GM21390 (cell line): Measurements from ENCODE around the gene CHAMP1.

Experiments
- ATAC-seq: cut with Tn5 transposase; IDR thresholded peaks from one replicate; pipeline ENCODE4 v1.9.1; 2021; ENCODE audit not compliant: unreplicated experiment

CHAMP1 gene, protein sequence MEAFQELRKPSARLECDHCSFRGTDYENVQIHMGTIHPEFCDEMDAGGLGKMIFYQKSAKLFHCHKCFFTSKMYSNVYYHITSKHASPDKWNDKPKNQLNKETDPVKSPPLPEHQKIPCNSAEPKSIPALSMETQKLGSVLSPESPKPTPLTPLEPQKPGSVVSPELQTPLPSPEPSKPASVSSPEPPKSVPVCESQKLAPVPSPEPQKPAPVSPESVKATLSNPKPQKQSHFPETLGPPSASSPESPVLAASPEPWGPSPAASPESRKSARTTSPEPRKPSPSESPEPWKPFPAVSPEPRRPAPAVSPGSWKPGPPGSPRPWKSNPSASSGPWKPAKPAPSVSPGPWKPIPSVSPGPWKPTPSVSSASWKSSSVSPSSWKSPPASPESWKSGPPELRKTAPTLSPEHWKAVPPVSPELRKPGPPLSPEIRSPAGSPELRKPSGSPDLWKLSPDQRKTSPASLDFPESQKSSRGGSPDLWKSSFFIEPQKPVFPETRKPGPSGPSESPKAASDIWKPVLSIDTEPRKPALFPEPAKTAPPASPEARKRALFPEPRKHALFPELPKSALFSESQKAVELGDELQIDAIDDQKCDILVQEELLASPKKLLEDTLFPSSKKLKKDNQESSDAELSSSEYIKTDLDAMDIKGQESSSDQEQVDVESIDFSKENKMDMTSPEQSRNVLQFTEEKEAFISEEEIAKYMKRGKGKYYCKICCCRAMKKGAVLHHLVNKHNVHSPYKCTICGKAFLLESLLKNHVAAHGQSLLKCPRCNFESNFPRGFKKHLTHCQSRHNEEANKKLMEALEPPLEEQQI

DNA sequence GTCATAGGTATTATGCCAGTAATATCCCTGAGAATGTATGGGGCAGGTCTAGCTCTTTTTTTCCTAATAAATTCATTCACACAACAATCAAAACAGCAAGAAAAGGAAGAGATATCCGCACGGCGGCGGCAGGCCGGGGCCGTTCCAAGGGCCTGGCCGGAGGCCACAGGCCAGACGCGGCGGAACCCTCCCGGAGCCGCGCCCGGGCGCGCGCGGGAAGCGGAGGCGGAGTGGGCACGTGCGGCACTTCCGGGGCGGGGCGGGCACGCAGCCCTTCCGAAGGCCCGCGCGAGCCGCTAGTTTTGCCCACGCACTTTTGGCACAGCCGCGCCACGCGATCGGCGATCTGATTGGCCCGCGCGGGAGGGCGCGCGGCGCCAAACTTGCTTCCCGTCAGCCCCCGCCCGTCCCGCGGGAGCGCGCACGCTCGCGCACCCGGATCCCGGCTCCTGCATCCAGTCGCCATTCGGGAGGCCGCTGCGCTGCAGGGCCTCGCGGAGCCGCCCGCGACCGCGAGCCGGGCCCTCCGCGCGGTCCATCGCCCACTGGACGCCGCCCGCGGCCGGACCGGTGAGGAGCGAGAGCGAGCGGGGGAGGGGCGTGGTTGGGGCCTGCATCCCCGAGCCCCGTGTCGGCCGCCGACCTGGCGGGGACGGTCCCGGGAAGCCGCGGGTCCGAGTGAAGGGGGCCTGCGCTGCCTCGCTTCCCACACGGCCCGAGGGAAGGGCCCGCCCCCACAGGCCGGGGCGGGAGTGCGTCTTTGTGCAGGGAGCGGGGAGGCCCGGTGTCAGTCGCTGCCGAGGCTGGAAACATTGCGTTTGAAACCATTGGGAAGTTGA, at the start of gene CHAMP1:
CHAMP1 (plus strand) TSS at position 430 of the 839 bp plus-strand sequence. CDS start 9,340 bp downstream, outside the sequence.
- ATAC-seq: peak; percentile 80

DNA sequence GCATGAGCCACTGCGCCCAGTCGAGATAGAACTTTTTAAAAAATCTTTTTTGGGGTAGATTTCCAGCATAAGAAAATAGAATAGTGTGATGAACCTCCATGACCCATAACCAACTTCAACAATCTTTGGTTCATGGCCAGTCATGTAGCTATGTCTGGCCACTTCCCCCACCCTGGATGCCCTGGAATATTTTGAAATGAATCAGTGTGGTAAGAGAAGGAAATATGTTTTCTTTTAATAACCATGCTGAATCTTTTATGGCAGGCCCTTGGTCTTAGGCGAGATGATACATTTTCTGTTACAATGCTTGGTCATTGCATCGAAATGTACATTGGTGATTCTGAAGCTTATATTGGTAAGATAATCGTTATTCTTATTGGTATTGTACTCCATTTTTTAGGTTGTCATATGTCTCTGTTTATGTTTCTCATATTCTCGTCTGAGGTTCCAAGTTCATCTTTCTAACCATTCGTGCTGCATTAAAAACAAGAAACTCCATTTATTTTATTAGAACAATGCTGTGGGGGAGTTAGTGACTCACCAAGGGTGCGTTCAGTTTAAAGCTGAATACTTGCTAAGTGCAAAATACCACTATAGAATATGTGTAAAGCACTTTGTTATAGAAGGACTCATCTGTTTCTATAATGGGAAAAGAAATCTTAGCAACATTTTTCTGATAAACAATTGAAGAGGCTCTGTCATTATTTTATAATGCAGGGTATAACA, 49.3 kb upstream of the CHAMP1 start:
- no peak for ATAC-seq

DNA sequence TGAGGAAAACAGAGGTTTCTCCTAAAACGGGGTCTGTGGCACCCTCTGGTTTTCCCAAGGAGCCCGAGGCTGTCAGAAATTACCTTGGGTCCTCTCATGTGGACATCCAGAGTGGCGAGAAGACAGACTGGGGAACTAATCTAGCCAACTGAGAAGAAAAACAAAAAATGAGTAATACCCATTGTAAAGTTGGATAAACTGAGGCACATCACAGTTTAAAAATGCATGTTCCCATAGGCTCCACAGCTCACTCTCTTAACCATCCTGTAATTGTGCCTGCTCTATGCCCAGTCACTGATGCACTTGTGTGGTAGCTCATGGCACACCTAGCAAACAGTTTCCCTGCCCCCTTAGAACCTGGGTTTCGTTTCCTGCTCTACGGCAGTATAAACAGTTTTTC, 48.1 kb upstream of the CHAMP1 start:
- ATAC-seq: no peak

DNA sequence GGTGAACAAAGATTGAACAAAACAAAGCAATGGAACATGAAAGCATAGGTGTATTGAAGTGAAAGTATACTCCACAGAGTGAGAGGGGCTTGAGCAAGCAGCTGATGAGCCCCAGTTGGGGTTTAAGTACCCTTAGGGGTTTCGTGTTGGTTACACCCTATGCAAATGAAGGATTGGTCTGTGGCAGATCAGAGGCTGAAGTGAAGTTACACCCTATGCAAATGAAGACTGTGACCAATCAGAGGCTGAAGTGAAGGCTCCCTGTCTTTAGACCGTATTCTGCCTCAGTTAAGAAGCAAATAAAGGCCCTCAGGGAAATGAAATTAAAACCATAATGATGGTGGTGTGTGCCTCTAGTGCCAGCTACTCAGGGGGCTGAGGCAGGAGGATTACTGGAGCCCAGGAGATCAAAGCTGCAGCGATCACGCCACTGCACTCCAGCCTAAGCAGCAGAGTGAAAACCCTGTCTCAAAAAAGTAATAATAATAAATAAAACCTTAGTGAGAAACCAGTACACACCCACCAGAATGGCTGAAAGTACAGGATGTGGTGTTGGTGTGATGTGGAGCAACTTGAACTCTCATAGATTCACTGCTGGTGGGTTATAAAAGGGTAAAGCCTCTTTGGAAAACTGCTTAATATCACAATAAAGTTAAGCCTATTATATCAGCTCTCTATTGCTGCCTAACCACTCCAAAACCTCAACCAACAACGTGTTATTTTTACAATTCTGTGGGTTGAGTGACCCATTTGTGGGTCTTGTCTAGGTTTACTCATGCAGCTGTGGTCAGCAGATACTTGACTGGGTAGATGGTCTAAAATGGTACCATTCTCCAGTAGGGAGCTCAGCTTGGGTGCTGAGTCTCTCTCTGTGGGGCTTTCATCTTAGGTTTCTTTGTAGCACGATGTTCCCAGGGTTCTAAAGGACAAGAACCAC, 45.7 kb upstream of the CHAMP1 start:
- ATAC-seq: no peak

DNA sequence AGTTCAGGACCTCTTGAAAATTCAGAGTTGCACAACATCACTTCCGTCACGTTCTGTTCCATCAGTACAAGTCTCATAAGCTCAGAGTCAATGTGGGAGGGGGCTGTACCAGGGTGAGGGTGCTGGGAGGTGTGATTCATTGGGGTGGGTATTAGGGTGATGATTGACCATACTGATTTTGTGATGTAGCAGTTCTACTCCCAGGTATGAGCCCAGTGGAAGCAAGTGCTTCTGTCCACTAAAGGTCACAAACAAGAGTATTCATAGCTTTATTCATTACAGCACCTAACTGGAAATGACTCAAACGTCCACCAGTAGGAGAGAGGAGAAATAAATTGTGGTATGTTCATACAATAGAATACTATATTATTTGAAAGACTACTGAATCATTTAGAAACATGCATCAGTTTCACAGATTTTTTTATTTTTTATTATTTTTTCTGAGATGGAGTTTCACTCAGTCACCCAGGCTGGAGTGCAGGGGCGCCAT, 45.0 kb upstream of the CHAMP1 start:
- ATAC-seq: no peak

DNA sequence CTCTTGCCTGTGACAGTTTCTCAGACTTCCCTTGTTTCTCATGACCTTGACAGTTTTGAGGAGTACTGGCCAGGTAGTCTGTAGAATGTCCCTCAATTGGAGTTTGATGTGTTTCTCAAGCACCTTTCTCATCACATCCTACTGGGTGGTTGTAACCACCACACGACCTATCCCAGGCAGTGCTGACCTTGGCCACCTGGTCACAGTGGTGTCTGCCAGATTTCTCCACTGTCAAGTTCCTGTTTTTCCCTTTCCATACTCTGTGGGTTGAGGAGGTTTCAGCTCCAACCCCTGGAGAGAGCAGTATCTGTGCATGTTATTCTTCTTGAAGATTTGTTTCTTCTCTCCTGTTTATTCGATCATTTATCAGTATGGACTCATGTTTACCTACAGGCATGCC, 41.3 kb upstream of the CHAMP1 start:
- no peak for ATAC-seq

DNA sequence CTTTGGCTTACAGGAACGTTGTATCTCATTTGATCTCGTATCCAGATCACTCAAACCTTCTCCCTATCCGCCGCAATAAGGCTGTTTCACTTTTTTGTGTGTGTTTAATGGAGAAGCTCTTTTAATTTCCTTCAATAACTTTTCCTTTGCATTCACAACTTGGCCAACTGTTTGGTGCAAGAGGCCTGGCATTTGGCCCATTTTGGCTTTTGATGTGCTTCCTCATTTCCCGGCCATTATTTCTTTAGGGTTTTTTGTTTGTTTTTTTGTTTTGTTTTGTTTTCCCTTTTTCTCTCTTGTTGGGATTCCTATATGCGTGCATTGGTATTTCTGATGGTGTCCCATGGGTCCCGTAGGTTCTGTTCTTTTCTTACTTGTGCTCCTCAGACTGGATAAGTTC, 39.0 kb upstream of the CHAMP1 start:
- ATAC-seq: no peak

DNA sequence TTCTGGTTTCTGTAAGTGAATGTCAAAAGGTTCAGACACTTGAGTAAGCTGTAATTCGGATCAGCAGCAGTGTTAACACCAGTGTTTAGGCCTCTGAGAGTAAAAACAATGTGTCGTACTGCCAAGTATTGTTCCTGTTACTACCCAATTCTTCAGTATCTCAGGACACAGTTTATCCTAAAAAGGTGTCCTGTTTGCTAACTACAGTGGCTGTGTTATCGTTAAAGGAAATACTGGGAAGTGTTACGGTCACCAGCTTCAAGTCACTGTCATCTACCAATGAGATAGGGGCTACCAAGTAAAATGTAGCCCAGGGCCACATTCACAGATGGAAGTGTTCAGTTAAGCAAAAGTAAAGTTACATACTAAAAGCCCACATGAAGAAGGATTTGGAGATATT, 35.2 kb upstream of the CHAMP1 start:
- ATAC-seq: no peak

DNA sequence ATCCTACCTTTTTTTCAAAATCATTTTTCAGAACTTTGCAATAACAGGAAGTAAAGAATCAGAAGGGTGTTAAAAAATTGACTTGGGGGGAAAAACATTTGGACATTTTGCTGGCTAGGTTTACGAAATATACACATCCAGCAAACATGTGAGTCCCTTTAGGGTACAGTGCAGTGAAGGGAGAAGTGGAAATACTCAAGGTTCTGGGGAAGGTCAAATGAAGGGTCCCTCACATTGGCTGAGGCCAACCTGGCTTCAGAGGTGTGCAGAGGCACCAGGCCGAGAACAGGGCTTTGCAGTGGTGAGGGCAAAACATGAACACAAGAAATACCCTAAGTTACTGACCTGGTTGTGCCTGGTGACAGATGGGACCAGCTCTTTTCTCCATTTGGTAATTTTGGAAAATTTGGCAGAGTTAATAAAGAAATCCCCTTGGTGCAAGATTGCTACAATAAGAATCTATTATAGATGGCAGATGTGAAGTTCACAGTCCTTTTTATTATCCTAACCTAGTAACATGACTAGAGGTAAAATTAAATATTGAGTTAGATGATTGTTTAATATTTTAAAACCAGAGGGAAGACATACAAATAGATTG, 34.4 kb upstream of the CHAMP1 start:
- no peak for ATAC-seq

DNA sequence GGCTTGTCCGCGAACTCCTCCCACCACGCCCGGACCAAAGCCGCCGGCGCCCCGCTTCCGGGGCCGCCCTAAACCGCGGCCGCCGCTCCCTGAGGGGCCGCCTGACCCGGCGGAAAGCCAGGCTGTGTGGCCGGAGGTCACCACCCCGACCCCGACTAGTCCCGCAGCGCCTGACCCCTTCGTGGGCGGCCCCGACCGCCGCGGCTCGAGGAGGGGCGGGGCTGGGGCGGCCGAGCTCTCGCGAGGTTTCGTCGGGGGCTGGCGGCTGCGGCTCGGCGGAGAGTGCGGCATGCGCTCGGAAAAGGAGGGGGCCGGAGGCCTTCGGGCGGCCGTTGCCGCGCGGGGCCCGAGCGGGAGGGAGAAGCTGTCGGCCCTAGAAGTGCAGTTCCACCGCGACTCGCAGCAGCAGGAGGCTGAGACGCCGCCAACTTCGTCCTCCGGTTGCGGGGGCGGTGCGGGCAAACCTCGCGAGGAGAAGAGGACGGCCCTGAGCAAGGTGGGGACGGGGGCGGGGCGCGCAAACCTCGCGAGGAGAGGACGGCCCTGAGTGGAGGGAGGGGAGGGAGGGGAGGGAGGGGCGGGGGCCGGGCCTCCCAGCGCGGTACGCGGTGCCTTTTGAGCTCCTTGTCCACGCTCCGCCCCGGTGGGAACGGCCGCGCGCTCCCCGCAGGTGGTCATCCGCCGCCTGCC, 32.8 kb upstream of the CHAMP1 start, which contains the start of gene UPF3A:
UPF3A (plus strand) TSS at position 251 of the 690 bp plus-strand sequence; CDS start at position 290, 39 bp downstream.
- ATAC-seq: peak; percentile 69

- peak; percentile 51 for ATAC-seq
Observed at GRCh38 chr13:114282041-114282670, 32.1 kb upstream of the CHAMP1 start.

DNA sequence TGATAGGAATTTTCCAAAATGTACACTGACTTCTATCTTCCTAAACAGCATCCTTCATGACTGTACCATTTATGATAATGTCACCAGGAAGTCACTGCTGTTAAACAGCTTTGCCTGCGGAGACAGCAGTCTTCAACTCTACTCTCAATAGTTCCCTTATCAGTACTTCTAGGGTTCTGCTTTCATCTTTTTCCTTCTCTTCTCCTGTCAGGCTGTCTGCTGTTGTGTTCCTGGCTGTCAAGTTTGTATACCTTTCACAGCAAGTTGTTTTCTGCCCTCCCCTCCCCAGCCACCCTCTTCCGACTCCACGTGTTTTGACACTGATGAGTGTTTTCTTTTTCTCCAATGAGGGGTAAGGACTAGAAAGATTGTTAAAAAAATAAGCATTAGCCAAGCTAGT, 30.7 kb upstream of the CHAMP1 start:
- no peak for ATAC-seq

DNA sequence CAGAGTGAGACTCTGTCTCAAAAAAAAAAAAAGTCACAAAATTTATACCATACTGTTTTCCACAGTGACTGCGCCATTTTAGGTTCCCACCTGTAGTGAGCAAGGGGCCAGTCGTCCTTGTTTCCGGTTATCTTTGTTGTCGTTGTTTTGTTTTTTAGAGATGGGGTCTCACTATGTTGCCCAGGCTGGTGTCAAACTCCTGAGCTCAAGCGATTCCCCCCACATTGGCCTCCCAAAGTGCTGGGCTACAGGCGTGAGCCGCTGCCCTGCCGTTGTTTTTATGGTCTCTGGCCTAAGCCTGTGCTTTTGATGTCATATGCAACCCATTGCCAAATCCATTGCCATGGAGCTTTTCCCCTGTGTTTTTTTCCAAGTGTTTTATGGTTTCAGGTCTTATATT, 29.6 kb upstream of the CHAMP1 start:
- ATAC-seq: no peak

DNA sequence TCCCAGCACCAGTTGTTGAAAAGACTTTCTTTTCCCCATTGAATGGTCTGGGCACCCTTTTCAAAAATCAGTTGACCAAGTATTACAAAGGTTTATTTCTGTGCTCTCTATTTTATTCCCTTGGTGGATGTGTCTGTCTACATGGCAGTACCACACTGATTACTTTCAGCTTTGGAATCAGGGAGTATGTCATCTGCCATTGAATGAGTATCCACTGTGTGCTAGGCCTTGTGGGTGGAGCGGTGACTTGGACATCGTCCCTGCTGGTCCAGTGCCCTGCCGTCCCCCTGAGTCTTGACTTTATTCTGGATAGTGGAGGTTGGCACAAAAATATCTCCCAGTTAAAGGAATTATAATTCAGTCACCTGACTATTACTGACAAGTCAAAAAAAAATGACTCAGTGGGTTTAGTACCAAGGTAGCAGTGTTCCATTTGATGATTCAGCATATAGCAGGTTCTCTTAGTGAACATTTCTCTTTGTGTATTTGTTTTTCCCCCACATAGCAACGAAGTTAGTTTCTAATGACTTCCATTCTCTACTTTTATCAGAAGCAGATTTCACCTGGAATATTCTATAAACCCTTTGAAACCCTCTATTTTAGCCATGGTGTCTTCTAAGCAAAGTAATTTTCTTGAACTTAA, 29.0 kb upstream of the CHAMP1 start:
- ATAC-seq: no peak

- ATAC-seq: no peak
Observed at GRCh38 chr13:114286808-114287207, 27.5 kb upstream of the CHAMP1 start.

GRCh38 chr13:114288157-114288591, 26.1 kb upstream of the CHAMP1 start:
- ATAC-seq: no peak

DNA sequence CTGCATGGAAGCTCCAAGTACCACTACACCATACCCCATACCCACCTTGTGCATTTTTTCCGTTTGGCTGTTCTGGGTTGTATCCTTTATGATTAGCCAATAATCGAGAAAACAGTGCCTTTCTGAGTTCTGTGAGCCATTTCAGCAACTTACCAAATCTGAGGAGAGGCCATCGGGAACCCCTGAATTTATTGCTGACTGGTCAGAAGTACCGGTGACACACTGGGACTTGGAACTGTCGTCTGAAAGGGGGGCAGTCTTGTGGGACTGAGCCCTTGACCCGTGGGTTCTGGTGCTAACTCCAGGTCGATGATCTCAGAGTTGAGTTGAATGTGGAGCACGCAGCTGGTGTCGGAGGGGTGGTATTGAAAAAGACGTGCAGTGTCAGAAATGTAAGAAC, 17.9 kb upstream of the CHAMP1 start:
- ATAC-seq: no peak
